ENCODE measurements around the gene SLIT1.
"Not testable (repeated sequence)": the region's sequence is repeated elsewhere in the genome, so short reads cannot be mapped to it uniquely, and the experiment has no call there.

Gene SLIT1

GRCh38 chr10:97103316-97104080, 82.3 kb downstream of the SLIT1 start:
- DNase-seq, result no peak

GRCh38 chr10:97102441-97102840, 83.3 kb downstream of the SLIT1 start:
- DNase-seq, result no peak

GRCh38 chr10:97101166-97101940, 84.4 kb downstream of the SLIT1 start:
- no peak for DNase-seq

GRCh38 chr10:97100657-97101056, 85.1 kb downstream of the SLIT1 start:
- no peak for DNase-seq

- no peak for DNase-seq
Observed at GRCh38 chr10:97099868-97100267, 85.9 kb downstream of the SLIT1 start.

- DNase-seq, result no peak
Observed at GRCh38 chr10:97099089-97099488, 86.7 kb downstream of the SLIT1 start.

- DNase-seq, result no peak
Observed at GRCh38 chr10:97097084-97097433, 88.7 kb downstream of the SLIT1 start.

- DNase-seq, result no peak
Observed at GRCh38 chr10:97096261-97097083, 89.3 kb downstream of the SLIT1 start.

- DNase-seq, result no peak
Observed at GRCh38 chr10:97095701-97096260, 90.0 kb downstream of the SLIT1 start.

GRCh38 chr10:97090644-97091043, 95.1 kb downstream of the SLIT1 start:
- DNase-seq, result no peak

- no peak for DNase-seq
Observed at GRCh38 chr10:97090035-97090434, 95.7 kb downstream of the SLIT1 start.

GRCh38 chr10:97089209-97089870, 96.4 kb downstream of the SLIT1 start:
- no peak for DNase-seq

- DNase-seq, result no peak
Observed at GRCh38 chr10:97087296-97087695, 98.5 kb downstream of the SLIT1 start.

- no peak for DNase-seq
Observed at GRCh38 chr10:97086530-97086929, 99.2 kb downstream of the SLIT1 start.

GRCh38 chr10:97083228-97083829, 102.4 kb downstream of the SLIT1 start:
- DNase-seq, result no peak

GRCh38 chr10:97082575-97082974, 103.2 kb downstream of the SLIT1 start:
- not testable (repeated sequence) for DNase-seq

- DNase-seq, result peak; percentile 45
Observed at GRCh38 chr10:97081621-97082235, 104.0 kb downstream of the SLIT1 start.

- DNase-seq, result no peak
Observed at GRCh38 chr10:97080051-97080776, 105.5 kb downstream of the SLIT1 start.

- no peak for DNase-seq
Observed at GRCh38 chr10:97079448-97079847, 106.3 kb downstream of the SLIT1 start.

- no peak for DNase-seq
Observed at GRCh38 chr10:97078938-97079445, 106.8 kb downstream of the SLIT1 start.

Measured in EL (cell line).